Lung (tissue), 12 donors: ENCODE results near the gene DNAH12. TPM values are rescaled to one million over a fixed set of nuclear protein-coding genes. Genes with fewer than 3 reads are reported as not detected.

Source experiments
- ATAC-seq: fragments of 200-7000 bp; cut with Tn5 transposase; one replicate; pipeline ENCODE4 v1.9.1; 2020; ENCODE audit warnings: moderate number of reproducible peaks; ENCODE audit not compliant: insufficient read depth, low FRiP score
- DNase-seq, 3 donors: peaks; one replicate each; pipeline ENCODE4 v3.0.0-alpha.2; 2013 to 2017
- H3K27ac ChIP-seq, 2 donors: one replicate each; pipeline ENCODE4 v1.5.1; 2013; ENCODE audit warnings: mild to moderate bottlenecking in 2 of 2, moderate library complexity in 2 of 2, control low read depth in 1 of 2, inconsistent platforms in 1 of 2, low read depth in 1 of 2, low read length in 1 of 2
- H3K27me3 ChIP-seq, 3 donors: one replicate each; pipeline ENCODE4 v1.5.1; 2013; ENCODE audit warnings: low read length in 2 of 3; ENCODE audit not compliant: control insufficient read depth in 3 of 3, insufficient read depth in 3 of 3
- H3K36me3 ChIP-seq, 4 donors: one replicate each; pipeline ENCODE4 v1.5.1; 2013; ENCODE audit warnings: low read length in 4 of 4, mild to moderate bottlenecking in 1 of 4, moderate library complexity in 1 of 4; ENCODE audit not compliant: control insufficient read depth in 4 of 4, insufficient read depth in 4 of 4
- H3K4me1 ChIP-seq, 5 donors: one replicate each; pipeline ENCODE4 v1.5.1; 2013; ENCODE audit warnings: low read length in 5 of 5, mild to moderate bottlenecking in 2 of 5, moderate library complexity in 1 of 5; ENCODE audit not compliant: control insufficient read depth in 5 of 5, insufficient read depth in 5 of 5
- H3K4me3 ChIP-seq: one replicate; pipeline ENCODE4 v1.5.1; 2013; ENCODE audit warnings: mild to moderate bottlenecking, control low read depth, moderate library complexity
- H3K9ac ChIP-seq, 2 donors: one replicate each; pipeline ENCODE4 v1.5.1; 2013; ENCODE audit warnings: low read length in 2 of 2, control low read depth in 1 of 2; ENCODE audit not compliant: insufficient read depth in 1 of 2
- H3K9me3 ChIP-seq, 4 donors: one replicate each; pipeline ENCODE4 v1.5.1; 2013; ENCODE audit warnings: low read length in 3 of 4, mild to moderate bottlenecking in 1 of 4, moderate library complexity in 1 of 4; ENCODE audit not compliant: control insufficient read depth in 4 of 4, insufficient read depth in 3 of 4
- CTCF ChIP-seq: IDR thresholded peaks from 2 replicates; pipeline ENCODE4 v1.5.1; 2012; ENCODE audit warnings: mild to moderate bottlenecking; ENCODE audit errors: control extremely low read depth, extremely low read depth
- WGBS, 2 donors: extraction: QIAGEN DNeasy Blood & Tissue Kit; methylation state at CpG; one replicate each; pipeline ENCODE4 v1.1.7; 2013; 5-methylcytosine and 5-hydroxymethylcytosine counted together
- polyA plus RNA-seq, 2 donors: library from polyadenylated mRNA; stranded (reverse); fragments of 200-250 nt; gene quantifications; one replicate each; pipeline ENCODE4 v1.2.1, GENCODE V29; 2013
- total RNA-seq, 2 donors: library from RNA; depleted of rRNA in 1 of 2; stranded (reverse); fragments of >200 nt in 1 of 2; gene quantifications; one replicate each; pipeline ENCODE4 v1.2.1, GENCODE V29; 2014 to 2021
- donor health status: control.
- donor health status: control.
- donor health status: Bipolar disorder and iron deficiency.
- donor health status: healthy.
- donor health status: DM: yes; HTN: yes; CAD: no.

DNAH12 gene
- total and polyA plus RNA-seq, 4 donors: 3.3 to 37.8 (median 10.7) TPM

GRCh38 chr3:57275393-57275792 lies 268.8 kb downstream of the DNAH12 start:
- Histone ChIP-seq H3K4me1 (no peaks in the 10 kb centered on the region), H3K36me3 (peaks cover 7 to 14% (median 10%) of the 10 kb centered on the region in 4 donors), H3K9ac (no peak overlapping the region), H3K27ac (no peak overlapping the region), H3K4me3 (no peak overlapping the region), H3K27me3 (no peaks in the 10 kb centered on the region), H3K9me3 (no peaks in the 10 kb centered on the region)
- DNase-seq (no peak), ATAC-seq (no peak)
- WGBS, 2 donors: 96 to 97% methylated on average over 2 of the region's 2 CpGs
- no peak for TF ChIP-seq CTCF

DNA sequence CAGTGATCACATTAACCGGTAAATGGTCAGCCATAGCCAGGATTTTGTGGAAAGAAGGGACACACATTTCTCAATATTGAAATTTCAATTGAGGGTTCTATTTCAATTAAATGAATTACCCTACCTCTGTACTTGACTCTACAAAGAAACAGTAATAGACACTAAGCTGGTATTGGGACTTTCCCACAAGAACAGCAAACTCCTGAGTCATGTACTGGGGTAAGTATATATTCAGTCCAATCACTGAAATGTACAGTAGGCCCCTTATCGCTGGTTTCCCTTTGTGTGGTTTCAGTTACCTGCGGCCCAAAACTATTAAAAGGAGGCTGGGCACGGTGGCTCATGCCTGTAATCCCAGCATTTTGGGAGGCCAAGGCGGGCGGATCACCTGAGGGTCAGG lies 269.3 kb downstream of the DNAH12 start:
- TF ChIP-seq CTCF: no peak
- no peak for ATAC-seq

GRCh38 chr3:57268416-57268815 lies 275.7 kb downstream of the DNAH12 start:
- Histone ChIP-seq H3K36me3 (peaks cover 7 to 56% (median 34%) of the 10 kb centered on the region in 4 donors), H3K27me3 (no peaks in the 10 kb centered on the region), H3K27ac (no peak overlapping the region), H3K4me3 (no peak overlapping the region), H3K4me1 (no peaks in the 10 kb centered on the region), H3K9ac (no peak overlapping the region), H3K9me3 (peaks cover 0 to 3% (median 0%) of the 10 kb centered on the region in 4 donors)
- no peak for ATAC-seq
- TF ChIP-seq CTCF: no peak
- no peak for DNase-seq
- WGBS, 2 donors: 87 to 88% methylated on average over 1 of the region's 1 CpG

More for the DNA sequence above, 269.3 kb downstream of the DNAH12 start:
- WGBS, 2 donors: 95 to 98% methylated on average over 6 of the region's 6 CpGs
- Histone ChIP-seq H3K4me1 (no peaks in the 10 kb centered on the region), H3K9ac (no peak overlapping the region), H3K9me3 (no peaks in the 10 kb centered on the region), H3K36me3 (peaks cover 7 to 12% (median 9%) of the 10 kb centered on the region in 4 donors), H3K27me3 (no peaks in the 10 kb centered on the region), H3K4me3 (no peak overlapping the region), H3K27ac (no peak overlapping the region)
- no peak for DNase-seq

DNA sequence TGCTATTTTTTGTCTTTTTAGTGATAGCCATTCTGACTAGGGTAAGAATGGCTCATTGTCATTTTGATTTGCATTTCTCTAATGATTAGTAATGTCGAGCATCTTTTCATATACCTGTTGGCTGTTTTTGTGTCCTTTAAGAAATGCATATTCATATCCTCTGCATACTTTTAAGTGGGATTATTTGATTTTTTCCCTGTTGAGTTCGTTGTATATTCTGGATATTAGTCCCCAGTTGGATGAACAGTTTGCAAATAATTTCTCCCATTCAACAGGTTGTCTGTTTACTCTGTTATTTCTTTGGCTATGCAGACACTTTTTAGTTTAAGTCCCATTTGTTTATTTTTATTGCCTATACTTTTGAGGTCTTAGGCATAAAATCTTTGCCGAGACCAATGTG lies 282.2 kb downstream of the DNAH12 start:
- H3K27me3 ChIP-seq: no peaks in the 10 kb centered on the region

More for the DNA sequence above, 282.2 kb downstream of the DNAH12 start:
- no peak for DNase-seq
- Histone ChIP-seq H3K4me1 (no peaks in the 10 kb centered on the region), H3K27ac (no peak overlapping the region), H3K4me3 (no peak overlapping the region), H3K9me3 (peaks cover 0 to 3% (median 0%) of the 10 kb centered on the region in 4 donors), H3K36me3 (peaks cover 12 to 61% (median 32%) of the 10 kb centered on the region in 4 donors), H3K9ac (no peak overlapping the region)
- no peak for TF ChIP-seq CTCF
- 95 to 97% methylated on average over 3 of the region's 3 CpGs for WGBS, 2 donors
- ATAC-seq: no peak
